ENCODE measurements around the gene H2AZ2.

GRCh38 chr7:44789990-44790389, 57.9 kb downstream of the H2AZ2 start:
- TF ChIP-seq, protein P1, sequence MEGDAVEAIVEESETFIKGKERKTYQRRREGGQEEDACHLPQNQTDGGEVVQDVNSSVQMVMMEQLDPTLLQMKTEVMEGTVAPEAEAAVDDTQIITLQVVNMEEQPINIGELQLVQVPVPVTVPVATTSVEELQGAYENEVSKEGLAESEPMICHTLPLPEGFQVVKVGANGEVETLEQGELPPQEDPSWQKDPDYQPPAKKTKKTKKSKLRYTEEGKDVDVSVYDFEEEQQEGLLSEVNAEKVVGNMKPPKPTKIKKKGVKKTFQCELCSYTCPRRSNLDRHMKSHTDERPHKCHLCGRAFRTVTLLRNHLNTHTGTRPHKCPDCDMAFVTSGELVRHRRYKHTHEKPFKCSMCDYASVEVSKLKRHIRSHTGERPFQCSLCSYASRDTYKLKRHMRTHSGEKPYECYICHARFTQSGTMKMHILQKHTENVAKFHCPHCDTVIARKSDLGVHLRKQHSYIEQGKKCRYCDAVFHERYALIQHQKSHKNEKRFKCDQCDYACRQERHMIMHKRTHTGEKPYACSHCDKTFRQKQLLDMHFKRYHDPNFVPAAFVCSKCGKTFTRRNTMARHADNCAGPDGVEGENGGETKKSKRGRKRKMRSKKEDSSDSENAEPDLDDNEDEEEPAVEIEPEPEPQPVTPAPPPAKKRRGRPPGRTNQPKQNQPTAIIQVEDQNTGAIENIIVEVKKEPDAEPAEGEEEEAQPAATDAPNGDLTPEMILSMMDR (IDR thresholded peaks at IDR 0.05): no peak
- TF ChIP-seq POLR2AphosphoS5 (IDR thresholded peaks at IDR 0.05): no peak
- no peak for TF ChIP-seq POLR2A (IDR thresholded peaks at IDR 0.05)
- TF ChIP-seq EP300 (IDR thresholded peaks at IDR 0.05): no peak

Measured in gastroesophageal sphincter (tissue), 3 donors.